Astrocyte (in vitro differentiated cells and primary cell): Measurements from ENCODE around the gene TNFRSF19. TPM values are rescaled to one million over a fixed set of nuclear protein-coding genes. Genes with fewer than 3 reads are reported as not detected.

ENCODE experiments used
- DNase-seq: peaks from one replicate; pipeline ENCODE4 v3.0.0-alpha.2; 2010; ENCODE audit warnings: low read depth
- FAIRE-seq: peaks from 2 replicates; lab custom pipeline; 2011; peaks lifted over from hg19 to GRCh38; lab: Jason Lieb, UNC
- H2AFZ ChIP-seq: 2 replicates; pipeline ENCODE4 v1.6.0; 2012; ENCODE audit warnings: low read depth, low read length, inconsistent platforms
- H3K27ac ChIP-seq: 2 replicates; pipeline ENCODE4 v1.5.1; 2011; ENCODE audit warnings: low read depth, low read length, inconsistent platforms
- H3K27me3 ChIP-seq: 2 replicates; pipeline ENCODE4 v1.6.0; 2011; ENCODE audit warnings: low read length, inconsistent platforms; ENCODE audit not compliant: insufficient read depth
- H3K36me3 ChIP-seq: 2 replicates; pipeline ENCODE4 v1.5.1; 2011; ENCODE audit warnings: low read length, inconsistent platforms; ENCODE audit not compliant: insufficient read depth
- H3K4me1 ChIP-seq: 2 replicates; pipeline ENCODE4 v1.5.1; 2011; ENCODE audit warnings: low read length, inconsistent platforms; ENCODE audit not compliant: insufficient read depth
- H3K4me2 ChIP-seq: 2 replicates; pipeline ENCODE4 v1.6.0; 2012; ENCODE audit warnings: low read length, inconsistent platforms
- H3K4me3 ChIP-seq: 2 replicates; pipeline ENCODE4 v1.5.1; 2011; ENCODE audit warnings: low read depth, mild to moderate bottlenecking, low read length, inconsistent platforms; ENCODE audit not compliant: insufficient read depth
- H3K79me2 ChIP-seq: 2 replicates; pipeline ENCODE4 v1.6.0; 2012; ENCODE audit warnings: mild to moderate bottlenecking, low read length, inconsistent platforms; ENCODE audit not compliant: insufficient read depth
- H3K9ac ChIP-seq: 2 replicates; pipeline ENCODE4 v1.6.0; 2012; ENCODE audit warnings: mild to moderate bottlenecking, low read length, inconsistent platforms
- H3K9me3 ChIP-seq: 2 replicates; pipeline ENCODE4 v1.5.1; 2012; ENCODE audit warnings: low read depth, mild to moderate bottlenecking, low read length, inconsistent platforms; ENCODE audit not compliant: insufficient read depth
- H4K20me1 ChIP-seq: 2 replicates; pipeline ENCODE4 v1.6.0; 2012; ENCODE audit warnings: low read length, inconsistent platforms; ENCODE audit not compliant: insufficient read depth
- H3K27ac Mint-ChIP-seq: one replicate; pipeline ENCODE4 v1.8.0; 2021; ENCODE audit warnings: mild to moderate bottlenecking, mixed read lengths; ENCODE audit not compliant: unreplicated experiment
- H3K27me3 Mint-ChIP-seq: one replicate; pipeline ENCODE4 v1.8.0; 2021; ENCODE audit warnings: low read depth, mixed read lengths; ENCODE audit not compliant: unreplicated experiment
- H3K36me3 Mint-ChIP-seq: one replicate; pipeline ENCODE4 v1.8.0; 2021; ENCODE audit warnings: low read depth, mixed read lengths; ENCODE audit not compliant: unreplicated experiment
- H3K4me1 Mint-ChIP-seq: one replicate; pipeline ENCODE4 v1.8.0; 2021; ENCODE audit warnings: low read depth, mixed read lengths; ENCODE audit not compliant: unreplicated experiment
- H3K4me3 Mint-ChIP-seq: one replicate; pipeline ENCODE4 v1.8.0; 2021; ENCODE audit warnings: mild to moderate bottlenecking, moderate library complexity, mixed read lengths; ENCODE audit not compliant: unreplicated experiment
- H3K9me3 Mint-ChIP-seq: one replicate; pipeline ENCODE4 v1.8.0; 2021; ENCODE audit warnings: mild to moderate bottlenecking, mixed read lengths; ENCODE audit not compliant: unreplicated experiment
- EZH2 ChIP-seq: IDR thresholded peaks from 2 replicates; pipeline ENCODE4 v1.6.1; 2012; ENCODE audit warnings: mild to moderate bottlenecking, low read length, inconsistent platforms; ENCODE audit not compliant: insufficient read depth
- total RNA-seq: library from RNA; stranded (reverse); gene quantifications from 2 replicates; pipeline ENCODE4 v1.2.1, GENCODE V29; 2021
- TF ChIP-seq, protein P1 (sequence below): IDR thresholded peaks from 2 replicates; pipeline ENCODE4 v1.5.1; 2011; ENCODE audit warnings: low read depth, mild to moderate bottlenecking, inconsistent platforms, low read length, moderate library complexity; ENCODE audit not compliant: insufficient read depth

The TNFRSF19 gene
- total RNA-seq, 1 donor from 2014 or later, result 27.8 TPM

DNA sequence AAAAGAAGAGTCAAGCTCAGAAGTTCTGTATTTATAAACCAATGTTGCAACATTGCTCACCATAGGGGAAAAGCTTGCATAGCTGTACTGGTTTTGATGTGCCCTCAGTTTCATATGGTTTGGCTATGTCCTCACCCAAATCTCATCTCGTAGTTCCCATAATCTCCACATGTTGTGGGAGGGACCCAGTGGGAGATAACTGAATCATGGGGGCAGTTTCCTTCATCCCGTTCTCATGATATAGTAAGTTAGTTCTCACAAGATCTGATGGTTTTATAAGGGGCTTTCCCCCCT is 73.9 kb downstream of the TNFRSF19 start:
- Histone ChIP-seq H3K4me3 (no peak overlapping the region), H3K4me1 (no peaks in the 10 kb centered on the region), H2AFZ (no peak overlapping the region), H3K79me2 (no peaks in the 10 kb centered on the region), H3K9ac (no peak overlapping the region), H3K36me3 (no peaks in the 10 kb centered on the region), H3K27me3 (no peaks in the 10 kb centered on the region), H3K9me3 (no peaks in the 10 kb centered on the region), H3K27ac (no peak overlapping the region), H4K20me1 (no peaks in the 10 kb centered on the region), H3K4me2 (no peak overlapping the region)
- no peak for TF ChIP-seq EZH2
- TF ChIP-seq, protein P1, sequence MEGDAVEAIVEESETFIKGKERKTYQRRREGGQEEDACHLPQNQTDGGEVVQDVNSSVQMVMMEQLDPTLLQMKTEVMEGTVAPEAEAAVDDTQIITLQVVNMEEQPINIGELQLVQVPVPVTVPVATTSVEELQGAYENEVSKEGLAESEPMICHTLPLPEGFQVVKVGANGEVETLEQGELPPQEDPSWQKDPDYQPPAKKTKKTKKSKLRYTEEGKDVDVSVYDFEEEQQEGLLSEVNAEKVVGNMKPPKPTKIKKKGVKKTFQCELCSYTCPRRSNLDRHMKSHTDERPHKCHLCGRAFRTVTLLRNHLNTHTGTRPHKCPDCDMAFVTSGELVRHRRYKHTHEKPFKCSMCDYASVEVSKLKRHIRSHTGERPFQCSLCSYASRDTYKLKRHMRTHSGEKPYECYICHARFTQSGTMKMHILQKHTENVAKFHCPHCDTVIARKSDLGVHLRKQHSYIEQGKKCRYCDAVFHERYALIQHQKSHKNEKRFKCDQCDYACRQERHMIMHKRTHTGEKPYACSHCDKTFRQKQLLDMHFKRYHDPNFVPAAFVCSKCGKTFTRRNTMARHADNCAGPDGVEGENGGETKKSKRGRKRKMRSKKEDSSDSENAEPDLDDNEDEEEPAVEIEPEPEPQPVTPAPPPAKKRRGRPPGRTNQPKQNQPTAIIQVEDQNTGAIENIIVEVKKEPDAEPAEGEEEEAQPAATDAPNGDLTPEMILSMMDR, result no peak
- DNase-seq (no peak), FAIRE-seq (no peak)
- Mint-ChIP-seq H3K27me3 (no peaks in the 10 kb centered on the region), H3K27ac (peak overlapping the region; percentile 70), H3K9me3 (peaks cover 5% of the 10 kb centered on the region), H3K36me3 (peaks cover 14% of the 10 kb centered on the region), H3K4me1 (peaks cover 18% of the 10 kb centered on the region), H3K4me3 (no peak overlapping the region)

DNA sequence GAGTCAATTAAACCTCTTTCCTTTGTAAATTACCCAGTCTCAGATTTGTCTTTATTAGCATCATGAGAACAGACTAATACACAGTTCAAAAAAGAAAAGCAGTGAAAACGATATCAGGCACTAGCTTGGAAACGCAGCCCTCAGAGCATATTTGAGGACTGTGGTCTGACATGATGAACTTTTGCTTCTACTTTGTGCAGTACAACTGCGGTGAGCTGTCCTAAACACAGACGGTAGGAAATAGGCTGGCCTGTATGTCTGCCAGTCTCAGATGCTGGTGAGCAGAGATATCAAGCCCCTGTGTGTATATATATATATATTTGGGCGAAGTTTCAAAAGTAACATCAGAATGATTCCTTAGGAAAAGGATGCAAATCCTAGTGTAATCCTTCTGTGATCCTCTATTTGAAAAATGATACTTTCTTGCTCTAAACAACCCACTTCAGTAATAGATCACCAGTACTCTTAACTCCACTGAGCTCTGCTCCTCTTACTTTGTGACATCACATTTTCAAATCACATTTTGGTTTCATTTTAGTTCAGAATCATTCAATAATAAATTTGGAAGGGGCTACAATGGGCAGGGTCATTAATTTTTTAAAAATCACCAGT is 74.4 kb downstream of the TNFRSF19 start:
- H3K36me3 ChIP-seq, result no peaks in the 10 kb centered on the region
- peak; percentile 89 for DNase-seq
- no peak overlapping the region for H3K27ac ChIP-seq
- no peak overlapping the region for H2AFZ ChIP-seq
- TF ChIP-seq, protein P1, result no peak
- TF ChIP-seq EZH2, result no peak
- H3K4me2 ChIP-seq, result no peak overlapping the region
- Mint-ChIP-seq H3K4me1 (peaks cover 18% of the 10 kb centered on the region), H3K4me3 (no peak overlapping the region), H3K27me3 (no peaks in the 10 kb centered on the region), H3K27ac (peak overlapping the region; percentile 70), H3K9me3 (peaks cover 5% of the 10 kb centered on the region), H3K36me3 (peaks cover 14% of the 10 kb centered on the region)
- H3K79me2 ChIP-seq, result no peaks in the 10 kb centered on the region
- H3K4me1 ChIP-seq, result no peaks in the 10 kb centered on the region
- no peak for FAIRE-seq
- H3K27me3 ChIP-seq, result no peaks in the 10 kb centered on the region
- H3K9me3 ChIP-seq, result no peaks in the 10 kb centered on the region
- H3K9ac ChIP-seq, result peak overlapping the region; percentile 3
- no peaks in the 10 kb centered on the region for H4K20me1 ChIP-seq
- no peak overlapping the region for H3K4me3 ChIP-seq

DNA sequence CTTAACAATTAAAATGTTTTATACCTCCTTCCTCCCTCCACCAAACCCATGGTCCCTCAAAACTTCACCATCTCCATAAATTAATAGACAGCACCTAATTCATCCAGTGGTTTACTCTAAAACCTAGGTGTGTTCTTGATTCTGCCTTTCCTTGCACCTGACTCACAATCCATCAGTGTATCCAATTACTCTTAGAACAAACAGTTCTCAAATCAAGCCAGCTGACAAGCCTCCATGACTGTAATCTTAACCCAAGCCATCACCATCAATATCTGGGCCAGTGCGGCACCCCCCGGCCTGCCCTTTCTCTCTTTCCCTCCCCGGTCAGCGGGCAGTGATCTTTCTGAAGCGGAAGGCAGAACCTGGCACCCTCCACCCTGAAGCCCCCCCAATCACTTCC is 75.6 kb downstream of the TNFRSF19 start:
- H3K36me3 ChIP-seq, result peaks cover 2% of the 10 kb centered on the region
- no peaks in the 10 kb centered on the region for H3K4me1 ChIP-seq
- no peaks in the 10 kb centered on the region for H4K20me1 ChIP-seq
- H3K9me3 Mint-ChIP-seq, result peaks cover 5% of the 10 kb centered on the region
- TF ChIP-seq, protein P1, result no peak
- TF ChIP-seq EZH2, result no peak
- no peak overlapping the region for H2AFZ ChIP-seq
- H3K4me2 ChIP-seq, result no peak overlapping the region
- DNase-seq (no peak), FAIRE-seq (no peak)
- H3K36me3 Mint-ChIP-seq, result peaks cover 10% of the 10 kb centered on the region
- H3K27me3 ChIP-seq, result no peaks in the 10 kb centered on the region
- H3K79me2 ChIP-seq, result no peaks in the 10 kb centered on the region
- no peak overlapping the region for H3K27ac ChIP-seq
- no peaks in the 10 kb centered on the region for H3K27me3 Mint-ChIP-seq
- H3K27ac Mint-ChIP-seq, result no peak overlapping the region
- no peaks in the 10 kb centered on the region for H3K9me3 ChIP-seq
- H3K4me3 Mint-ChIP-seq, result no peak overlapping the region
- no peak overlapping the region for H3K9ac ChIP-seq
- peaks cover 18% of the 10 kb centered on the region for H3K4me1 Mint-ChIP-seq
- H3K4me3 ChIP-seq, result no peak overlapping the region
